ENCODE measurements around the gene TATDN2.

GRCh38 chr3:10306156-10306555 lies 57.9 kb downstream of the TATDN2 start:
- TF ChIP-seq EZH2phosphoT487 (IDR thresholded peaks at IDR 0.05; ENCODE audit: insufficient read depth, low read depth) (no peak), EZH2 (IDR thresholded peaks at IDR 0.05; ENCODE audit: insufficient read depth, poor library complexity, severe bottlenecking) (no peak)

Data from GM23248 (cell line).